Hematopoietic multipotent progenitor cell treated with erythropoietin and hydrocortisone succinate and interleukin-3 and kit ligand, for 6 days (in vitro differentiated cells): ENCODE measurements around the gene KLF14.
"Not testable (repeated sequence)": the region's sequence is repeated elsewhere in the genome, so short reads cannot be mapped to it uniquely, and the experiment has no call there.

ENCODE experiments used
- DNase-seq: peaks from one replicate; pipeline ENCODE4 v3.0.0-alpha.2; 2015

KLF14 gene

GRCh38 chr7:130712416-130712815 is 21.6 kb downstream of the KLF14 start:
- DNase-seq: no peak

- no peak for DNase-seq
Measured at GRCh38 chr7:130708766-130709165, 25.2 kb downstream of the KLF14 start.

- DNase-seq: no peak
Measured at GRCh38 chr7:130708001-130708400, 26.0 kb downstream of the KLF14 start.

- peak; percentile 26 for DNase-seq
Measured at GRCh38 chr7:130703851-130704250, 30.2 kb downstream of the KLF14 start.

- no peak for DNase-seq
Measured at GRCh38 chr7:130701650-130702049, 32.4 kb downstream of the KLF14 start.

- no peak for DNase-seq
Measured at GRCh38 chr7:130700760-130701159, 33.2 kb downstream of the KLF14 start.

- DNase-seq: no peak
Measured at GRCh38 chr7:130699686-130700085, 34.3 kb downstream of the KLF14 start.

GRCh38 chr7:130697820-130698219 is 36.2 kb downstream of the KLF14 start:
- no peak for DNase-seq

GRCh38 chr7:130695840-130696239 is 38.2 kb downstream of the KLF14 start:
- peak; percentile 74 for DNase-seq

- not testable (repeated sequence) for DNase-seq
Measured at GRCh38 chr7:130692396-130692795, 41.6 kb downstream of the KLF14 start.

GRCh38 chr7:130689683-130690082 is 44.3 kb downstream of the KLF14 start:
- DNase-seq: no peak

- no peak for DNase-seq
Measured at GRCh38 chr7:130683026-130683425, 51.0 kb downstream of the KLF14 start.
